Mucosa of descending colon (tissue), 3 donors: ENCODE data around the gene AGPAT3. TPM values are rescaled to one million over a fixed set of nuclear protein-coding genes. Genes with fewer than 3 reads are reported as not detected.

ENCODE experiments used
- ATAC-seq: fragments of 200-7000 bp; cut with Tn5 transposase; one replicate; pipeline ENCODE4 v1.9.1; 2020; ENCODE audit warnings: mild to moderate bottlenecking, moderate library complexity
- DNase-seq, 3 donors: peaks; one replicate each; pipeline ENCODE4 v3.0.0-alpha.2; 2020
- H3K36me3 ChIP-seq: fragments of 200-600 bp; one replicate; pipeline ENCODE4 v1.8.0; 2021; ENCODE audit warnings: low read depth, mild to moderate bottlenecking
- H3K4me1 ChIP-seq: fragments of 200-600 bp; one replicate; pipeline ENCODE4 v1.8.0; 2021; ENCODE audit warnings: low read depth, mild to moderate bottlenecking
- H3K4me3 ChIP-seq: fragments of 200-600 bp; one replicate; pipeline ENCODE4 v1.8.0; 2021; ENCODE audit warnings: mild to moderate bottlenecking
- H3K9me3 ChIP-seq: fragments of 200-600 bp; one replicate; pipeline ENCODE4 v1.8.0; 2021; ENCODE audit warnings: mild to moderate bottlenecking
- CTCF ChIP-seq: fragments of 200-600 bp; IDR thresholded peaks from one replicate; pipeline ENCODE4 v1.8.0; 2022; ENCODE audit warnings: antibody characterized with exemption, mild to moderate bottlenecking
- intact Hi-C, 2 donors: fragments of 100-400 bp; cut with DNase I in 1 of 2; cut with micrococcal nuclease in 1 of 2; formaldehyde crosslinking; loops; one replicate each; pipeline versions ENCODE4 v1.11.0 to v1.11.1; 2022; cut with DNase I, micrococcal nuclease
- long read RNA-seq, 2 donors: library from polyadenylated mRNA; unstranded; transcript quantifications; one replicate each; pipeline ENCODE4 v2.0.0, GENCODE V29; 2019 to 2021
- total RNA-seq, 3 donors: library from RNA; stranded (reverse); fragmentation: NEBNext Ultra II Directional in 2 of 3; extraction: Animal tissue kit (Norgen Biotek cat#: 25700) in 2 of 3; gene quantifications; one replicate each; pipeline versions ENCODE4 v1.2.1 to v1.2.4, GENCODE V29; 2021 to 2023
- donor health status: DM: no; HTN: no; CAD: no; lungs with moderate emphysema.
- donor health status: DM: no; HTN: no; CAD: no.
- donor health status: DM: no; HTN: yes; CAD: no.

AGPAT3 gene, protein sequence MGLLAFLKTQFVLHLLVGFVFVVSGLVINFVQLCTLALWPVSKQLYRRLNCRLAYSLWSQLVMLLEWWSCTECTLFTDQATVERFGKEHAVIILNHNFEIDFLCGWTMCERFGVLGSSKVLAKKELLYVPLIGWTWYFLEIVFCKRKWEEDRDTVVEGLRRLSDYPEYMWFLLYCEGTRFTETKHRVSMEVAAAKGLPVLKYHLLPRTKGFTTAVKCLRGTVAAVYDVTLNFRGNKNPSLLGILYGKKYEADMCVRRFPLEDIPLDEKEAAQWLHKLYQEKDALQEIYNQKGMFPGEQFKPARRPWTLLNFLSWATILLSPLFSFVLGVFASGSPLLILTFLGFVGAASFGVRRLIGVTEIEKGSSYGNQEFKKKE
- 100 to 1,000 TPM in 1 of 3 donors, 10 to 100 TPM in 2; 77.7 to 120 (median 97.7) TPM for total RNA-seq
- long read RNA-seq, donor 1, full-length matches to known transcripts, result 12 of 49 reads
- long read RNA-seq, donor 1, partial matches to known transcripts, result 14 of 49 reads
- long read RNA-seq, donor 1, other reads (novel, unspliced or antisense), result 23 of 49 reads
- long read RNA-seq, donor 2, full-length matches to known transcripts, result 1 of 10 reads
- long read RNA-seq, donor 2, partial matches to known transcripts, result 0 of 10 reads
- long read RNA-seq, donor 2, other reads (novel, unspliced or antisense), result 9 of 10 reads

- peak; percentile 3 for ATAC-seq
- peak in 2 of 3 donors; percentile 60 to 65 for DNase-seq
- Histone ChIP-seq H3K9me3 (no peaks in the 10 kb centered on the region), H3K36me3 (no peaks in the 10 kb centered on the region), H3K4me1 (peaks cover 29% of the 10 kb centered on the region), H3K4me3 (peak within 1 kb of the TSS; percentile 78)
- intact Hi-C loops, result no loop called here
- no peak for TF ChIP-seq CTCF
Observed at GRCh38 chr21:43864962-43865539, at the start of gene AGPAT3. Gene AGPAT3 (plus strand): TSS chr21:43865223. CDS start chr21:43959682, 94,459 bp downstream.

GRCh38 chr21:43815991-43816390, 49.0 kb upstream of the AGPAT3 start:
- Histone ChIP-seq H3K9me3 (peaks cover 6% of the 10 kb centered on the region), H3K4me1 (peaks cover 17% of the 10 kb centered on the region), H3K36me3 (no peaks in the 10 kb centered on the region), H3K4me3 (no peak overlapping the region)
- ATAC-seq, result no peak
- DNase-seq, result peak in 1 of 3 donors; percentile 55
- intact Hi-C loops, result no loop called here
- no peak for TF ChIP-seq CTCF

DNA sequence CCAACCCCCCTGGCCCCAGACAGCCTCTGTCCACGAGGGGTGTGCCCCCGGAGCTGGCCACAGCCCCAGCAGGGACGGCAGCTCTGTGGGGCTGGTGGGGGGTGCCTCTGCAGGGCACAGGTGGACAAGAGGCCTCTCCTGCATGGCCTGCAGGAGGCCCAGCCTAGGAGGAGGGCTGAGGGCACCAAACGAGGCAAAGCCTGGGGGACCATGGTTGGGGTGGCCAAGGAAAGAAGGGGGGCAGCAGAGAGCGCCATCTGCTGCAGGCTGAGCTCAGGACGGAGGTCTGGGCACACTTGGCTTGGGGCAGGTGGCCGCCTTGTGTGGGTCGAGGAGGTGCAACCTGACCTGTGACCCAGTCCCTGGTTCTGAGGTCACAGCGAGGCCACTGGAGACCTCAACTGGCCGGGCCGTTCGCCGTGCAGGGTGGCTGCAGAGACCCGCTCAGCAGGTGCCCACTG, 48.4 kb upstream of the AGPAT3 start:
- no peak for TF ChIP-seq CTCF
- ATAC-seq (no peak), DNase-seq (no peak)
- intact Hi-C loops, result no loop called here
- no peaks in the 10 kb centered on the region for H3K36me3 ChIP-seq
- peaks cover 11% of the 10 kb centered on the region for H3K4me1 ChIP-seq
- H3K4me3 ChIP-seq, result no peak overlapping the region
- H3K9me3 ChIP-seq, result peaks cover 6% of the 10 kb centered on the region

DNA sequence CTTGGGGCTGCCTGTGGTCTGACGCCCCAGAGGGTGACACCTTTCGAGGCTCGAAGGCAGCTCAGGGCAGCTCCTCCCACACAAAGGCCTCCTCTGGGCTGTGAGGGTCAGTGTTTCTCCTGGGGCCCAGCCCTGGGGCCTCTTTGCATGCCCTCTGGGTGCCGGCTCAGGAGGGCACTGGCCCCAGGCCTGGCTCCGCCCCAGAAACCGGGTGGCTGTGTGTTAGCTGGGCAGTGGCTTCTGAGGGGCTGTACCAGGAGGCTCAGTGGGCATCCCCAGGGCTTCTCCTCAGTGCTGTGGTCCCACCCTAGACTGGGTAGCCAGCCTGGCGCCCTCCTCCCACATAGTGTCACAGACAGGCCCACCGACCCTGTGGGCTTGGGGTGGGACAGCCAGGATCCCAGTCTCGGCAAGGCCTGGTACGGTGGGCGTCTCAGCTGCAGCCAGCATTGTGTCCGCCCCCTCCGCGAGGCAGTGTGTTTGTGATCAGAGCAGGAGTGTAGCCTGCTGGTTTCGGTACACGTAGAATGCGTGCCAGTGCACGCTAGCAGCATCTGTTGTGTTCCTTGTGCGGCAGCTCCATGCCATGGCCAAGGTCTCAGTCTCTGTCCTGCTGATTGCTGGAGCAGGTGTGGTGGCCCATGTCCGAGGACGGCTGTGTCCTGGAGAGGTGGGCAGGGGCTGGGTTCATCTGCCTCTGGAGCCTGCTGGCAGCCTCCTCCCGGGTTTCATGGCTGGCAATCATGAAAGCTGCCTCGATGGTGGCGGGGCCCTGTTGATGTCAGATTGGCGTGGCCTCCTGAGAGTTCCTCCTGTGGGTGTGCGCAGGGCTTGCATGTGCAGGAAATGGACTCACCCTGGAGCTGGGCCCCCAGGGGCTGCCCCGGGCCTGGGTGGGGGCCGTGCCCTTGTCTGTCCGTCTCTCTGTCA, 47.6 kb upstream of the AGPAT3 start:
- no peak for TF ChIP-seq CTCF
- H3K4me1 ChIP-seq, result peaks cover 5% of the 10 kb centered on the region
- H3K36me3 ChIP-seq, result no peaks in the 10 kb centered on the region
- peak in 1 of 3 donors; percentile 37 for DNase-seq
- ATAC-seq, result no peak
- intact Hi-C loops, result no loop called here
- peaks cover 6% of the 10 kb centered on the region for H3K9me3 ChIP-seq
- H3K4me3 ChIP-seq, result no peak overlapping the region

DNA sequence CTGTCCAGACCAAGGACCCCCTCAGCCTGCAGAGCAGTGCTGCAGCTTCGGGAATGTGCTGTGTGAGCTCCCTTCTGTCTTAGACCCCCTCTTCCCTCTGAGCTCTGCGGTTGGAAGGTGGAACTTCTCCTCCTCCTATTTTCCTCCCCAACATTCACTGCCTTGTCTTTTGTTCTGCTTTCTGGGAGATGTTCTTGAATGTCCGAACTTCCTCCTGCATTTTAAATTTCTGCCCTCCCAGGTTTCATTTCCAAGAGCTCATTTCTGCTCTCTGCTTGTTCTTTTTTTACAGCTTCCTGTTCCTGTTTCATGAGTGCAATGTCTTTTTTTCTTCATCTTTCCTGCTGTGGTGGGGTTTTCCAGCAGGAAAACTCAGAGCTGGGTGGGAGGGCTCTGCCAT, 46.3 kb upstream of the AGPAT3 start:
- H3K4me1 ChIP-seq, result peaks cover 2% of the 10 kb centered on the region
- intact Hi-C loops, result no loop called here
- TF ChIP-seq CTCF, result no peak
- DNase-seq, result no peak
- H3K9me3 ChIP-seq, result peaks cover 6% of the 10 kb centered on the region
- no peaks in the 10 kb centered on the region for H3K36me3 ChIP-seq
- no peak for ATAC-seq
- no peak overlapping the region for H3K4me3 ChIP-seq
